Duodenal mucosa (tissue), 2 donors: ENCODE measurements around the gene FSTL4.
"Not testable (repeated sequence)": the region's sequence is repeated elsewhere in the genome, so short reads cannot be mapped to it uniquely, and the experiment has no call there.

ENCODE experiments used
- H3K27ac ChIP-seq: one replicate; pipeline ENCODE4 v1.7.0; 2013; ENCODE audit warnings: low read depth, low read length
- H3K27me3 ChIP-seq, 2 donors: one replicate each; pipeline ENCODE4 v1.7.0; 2013; ENCODE audit warnings: low read length in 2 of 2, control low read depth in 1 of 2; ENCODE audit not compliant: insufficient read depth in 2 of 2, control insufficient read depth in 1 of 2
- H3K36me3 ChIP-seq, 2 donors: one replicate each; pipeline ENCODE4 v1.7.0; 2013; ENCODE audit warnings: low read length in 2 of 2, control low read depth in 1 of 2; ENCODE audit not compliant: insufficient read depth in 2 of 2, control insufficient read depth in 1 of 2
- H3K4me1 ChIP-seq, 2 donors: one replicate each; pipeline ENCODE4 v1.7.0; 2013; ENCODE audit warnings: low read length in 2 of 2, control low read depth in 1 of 2; ENCODE audit not compliant: insufficient read depth in 2 of 2, control insufficient read depth in 1 of 2
- H3K4me3 ChIP-seq, 2 donors: one replicate each; pipeline ENCODE4 v1.7.0; 2013; ENCODE audit warnings: low read length in 2 of 2, low read depth in 1 of 2
- H3K9ac ChIP-seq, 2 donors: one replicate each; pipeline ENCODE4 v1.7.0; 2013; ENCODE audit warnings: low read length in 2 of 2, low read depth in 1 of 2
- H3K9me3 ChIP-seq, 2 donors: one replicate each; pipeline ENCODE4 v1.7.0; 2013; ENCODE audit warnings: low read length in 2 of 2, control low read depth in 1 of 2; ENCODE audit not compliant: control insufficient read depth in 1 of 2

Gene FSTL4

GRCh38 chr5:133397990-133398645 is 214.2 kb downstream of the FSTL4 start:
- H3K4me3 ChIP-seq = no peak overlapping the region
- H3K27me3 ChIP-seq = no peaks in the 10 kb centered on the region
- H3K36me3 ChIP-seq = no peaks in the 10 kb centered on the region
- H3K4me1 ChIP-seq = no peaks in the 10 kb centered on the region
- no peaks in the 10 kb centered on the region for H3K9me3 ChIP-seq
- H3K9ac ChIP-seq = no peak overlapping the region
- H3K27ac ChIP-seq = no peak overlapping the region

- Histone ChIP-seq H3K27me3 (peaks cover 0 to under 1% of the 10 kb centered on the region in 2 donors), H3K9ac (no peak overlapping the region), H3K4me3 (no peak overlapping the region), H3K36me3 (no peaks in the 10 kb centered on the region), H3K9me3 (no peaks in the 10 kb centered on the region), H3K4me1 (no peaks in the 10 kb centered on the region), H3K27ac (no peak overlapping the region)
These were observed 215.0 kb downstream of the FSTL4 start for GRCh38 chr5:133397348-133397747.

- Histone ChIP-seq H3K9ac (no peak overlapping the region), H3K4me3 (no peak overlapping the region), H3K27me3 (peaks cover 0 to 2% of the 10 kb centered on the region in 2 donors), H3K4me1 (no peaks in the 10 kb centered on the region), H3K36me3 (no peaks in the 10 kb centered on the region), H3K27ac (no peak overlapping the region), H3K9me3 (no peaks in the 10 kb centered on the region)
These were observed 215.5 kb downstream of the FSTL4 start for GRCh38 chr5:133396814-133397213.

GRCh38 chr5:133396187-133396741 is 216.1 kb downstream of the FSTL4 start:
- no peaks in the 10 kb centered on the region for H3K36me3 ChIP-seq
- H3K9ac ChIP-seq = no peak overlapping the region
- H3K27ac ChIP-seq = no peak overlapping the region

GRCh38 chr5:133395207-133395606 is 217.1 kb downstream of the FSTL4 start:
- not testable (repeated sequence) for H3K4me3 ChIP-seq, H3K36me3 ChIP-seq, H3K27me3 ChIP-seq, H3K9me3 ChIP-seq, H3K9ac ChIP-seq, H3K27ac ChIP-seq, H3K4me1 ChIP-seq

More at GRCh38 chr5:133396187-133396741, 216.1 kb downstream of the FSTL4 start:
- no peaks in the 10 kb centered on the region for H3K4me1 ChIP-seq
- no peaks in the 10 kb centered on the region for H3K9me3 ChIP-seq
- H3K27me3 ChIP-seq = peaks cover 0 to 2% of the 10 kb centered on the region in 2 donors
- no peak overlapping the region for H3K4me3 ChIP-seq

GRCh38 chr5:133394477-133394817 is 217.9 kb downstream of the FSTL4 start:
- not testable (repeated sequence) for H3K9ac ChIP-seq, H3K9me3 ChIP-seq, H3K36me3 ChIP-seq, H3K27me3 ChIP-seq, H3K4me1 ChIP-seq, H3K27ac ChIP-seq, H3K4me3 ChIP-seq

- Histone ChIP-seq H3K27me3 (peaks cover 4 to 5% of the 10 kb centered on the region in 2 donors), H3K36me3 (no peaks in the 10 kb centered on the region), H3K9me3 (no peaks in the 10 kb centered on the region), H3K4me3 (no peak overlapping the region), H3K27ac (no peak overlapping the region), H3K9ac (no peak overlapping the region), H3K4me1 (no peaks in the 10 kb centered on the region)
These were observed 218.4 kb downstream of the FSTL4 start for GRCh38 chr5:133393776-133394476.

- no peak overlapping the region for H3K27ac ChIP-seq
- H3K9ac ChIP-seq = no peak overlapping the region
- H3K27me3 ChIP-seq = peaks cover 5 to 7% of the 10 kb centered on the region in 2 donors
- H3K9me3 ChIP-seq = no peaks in the 10 kb centered on the region
- H3K4me3 ChIP-seq = no peak overlapping the region
- H3K36me3 ChIP-seq = no peaks in the 10 kb centered on the region
- no peaks in the 10 kb centered on the region for H3K4me1 ChIP-seq
These were observed 219.9 kb downstream of the FSTL4 start for GRCh38 chr5:133392448-133392847.

GRCh38 chr5:133391354-133392136 is 220.8 kb downstream of the FSTL4 start:
- Histone ChIP-seq H3K9me3 (no peaks in the 10 kb centered on the region), H3K4me1 (no peaks in the 10 kb centered on the region), H3K36me3 (no peaks in the 10 kb centered on the region), H3K4me3 (no peak overlapping the region), H3K27me3 (peaks cover 8 to 13% of the 10 kb centered on the region in 2 donors), H3K9ac (no peak overlapping the region), H3K27ac (no peak overlapping the region)
